ENCODE measurements around the gene SSC4D. TPM values are rescaled to one million over a fixed set of nuclear protein-coding genes. Genes with fewer than 3 reads are reported as not detected.

Gene SSC4D
- total and polyA plus RNA-seq, 9 of the 15 experiments (the other 6 are each of a cell fraction or from before 2014, with no cell fraction given) = 0.06 to 1.1 (median 0.85) TPM; not detected in 1

GRCh38 chr7:76383089-76383944 lies 26.2 kb downstream of the SSC4D start (continued):
- TF ChIP-seq AFF1 (IDR thresholded peaks at IDR 0.05; ENCODE audit: low read depth in 1 of 2, partially characterized antibody in 2 of 2) = peak in 1 of 2 experiments; percentile 28
- TF ChIP-seq ZNF174 (CRISPR knock-in tag; IDR thresholded peaks at IDR 0.05) = no peak
- no peak for TF ChIP-seq CHD1 (IDR thresholded peaks at IDR 0.05; ENCODE audit: low read length)
- TF ChIP-seq FOS (IDR thresholded peaks at IDR 0.05; ENCODE audit: extremely low read depth, insufficient read length) = peak; percentile 82
- TF ChIP-seq ZNF785 (CRISPR knock-in tag; IDR thresholded peaks at IDR 0.05) = no peak
- no peak for TF ChIP-seq SAFB2 (IDR thresholded peaks at IDR 0.05; ENCODE audit: borderline replicate concordance, low read depth, low read length, severe bottlenecking)
- no peak for TF ChIP-seq ZNF311 (CRISPR knock-in tag; IDR thresholded peaks at IDR 0.05)
- TF ChIP-seq U2AF1 (optimal IDR thresholded peaks at IDR 0.05; ENCODE audit: low read depth, low read length) = no peak
- no peak for TF ChIP-seq ZNF586 (CRISPR knock-in tag; conservative IDR thresholded peaks at IDR 0.05)
- no peak for TF ChIP-seq ZBTB12 (CRISPR knock-in tag; IDR thresholded peaks at IDR 0.05)
- TF ChIP-seq EP300 (IDR thresholded peaks at IDR 0.05; ENCODE audit: low read length) = no peak; the same call in 1 of the 2 replicates
- no peak for TF ChIP-seq ZNF780A (CRISPR knock-in tag; IDR thresholded peaks at IDR 0.05)
- no peak for TF ChIP-seq GTF2B (IDR thresholded peaks at IDR 0.05; ENCODE audit: extremely low read depth, insufficient read length)
- no peak for TF ChIP-seq XRCC4 (IDR thresholded peaks at IDR 0.05; ENCODE audit: extremely low read depth, insufficient read depth, insufficient read length)
- TF ChIP-seq EWSR1 (IDR thresholded peaks at IDR 0.05; ENCODE audit: borderline replicate concordance, low read depth, partially characterized antibody) = no peak
- TF ChIP-seq HIVEP1 (CRISPR knock-in tag; IDR thresholded peaks at IDR 0.05) = no peak
- TF ChIP-seq DIDO1 (tag; IDR thresholded peaks at IDR 0.05; ENCODE audit: low read depth) = no peak
- TF ChIP-seq, protein P1, sequence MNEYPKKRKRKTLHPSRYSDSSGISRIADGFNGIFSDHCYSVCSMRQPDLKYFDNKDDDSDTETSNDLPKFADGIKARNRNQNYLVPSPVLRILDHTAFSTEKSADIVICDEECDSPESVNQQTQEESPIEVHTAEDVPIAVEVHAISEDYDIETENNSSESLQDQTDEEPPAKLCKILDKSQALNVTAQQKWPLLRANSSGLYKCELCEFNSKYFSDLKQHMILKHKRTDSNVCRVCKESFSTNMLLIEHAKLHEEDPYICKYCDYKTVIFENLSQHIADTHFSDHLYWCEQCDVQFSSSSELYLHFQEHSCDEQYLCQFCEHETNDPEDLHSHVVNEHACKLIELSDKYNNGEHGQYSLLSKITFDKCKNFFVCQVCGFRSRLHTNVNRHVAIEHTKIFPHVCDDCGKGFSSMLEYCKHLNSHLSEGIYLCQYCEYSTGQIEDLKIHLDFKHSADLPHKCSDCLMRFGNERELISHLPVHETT (CRISPR knock-in tag; conservative IDR thresholded peaks at IDR 0.05 in 1 of 2, IDR thresholded peaks at IDR 0.05 in 1 of 2) = peak in 1 of 2 experiments; percentile 58; a peak in 1 of 4 replicates
- TF ChIP-seq SREBF2 (CRISPR knock-in tag; IDR thresholded peaks at IDR 0.05) = no peak

Measured in K562 (cell line).